Spinal cord (tissue), 10 donors: ENCODE measurements around the gene COPG2. TPM values are rescaled to one million over a fixed set of nuclear protein-coding genes. Genes with fewer than 3 reads are reported as not detected.
"Not testable (repeated sequence)": the region's sequence is repeated elsewhere in the genome, so short reads cannot be mapped to it uniquely, and the experiment has no call there.

Experiments
- DNase-seq, 6 donors: peaks; one replicate each; pipeline versions ENCODE4 v3.0.0 to v3.0.0-alpha.2; 2013 to 2015; ENCODE audit warnings: low spot score in 6 of 6, low read depth in 4 of 6
- H3K27ac ChIP-seq: one replicate; pipeline ENCODE4 v1.5.1; 2013; ENCODE audit warnings: low read depth, low read length, control low read depth
- H3K27me3 ChIP-seq: one replicate; pipeline ENCODE4 v1.6.1; 2013; ENCODE audit warnings: low read length; ENCODE audit not compliant: control insufficient read depth, insufficient read depth
- H3K36me3 ChIP-seq: one replicate; pipeline ENCODE4 v1.6.1; 2013; ENCODE audit warnings: low read length; ENCODE audit not compliant: control insufficient read depth, insufficient read depth
- H3K4me1 ChIP-seq: one replicate; pipeline ENCODE4 v1.6.1; 2013; ENCODE audit warnings: low read length; ENCODE audit not compliant: control insufficient read depth, insufficient read depth
- H3K4me3 ChIP-seq: one replicate; pipeline ENCODE4 v1.5.1; 2013; ENCODE audit warnings: low read depth, low read length, control low read depth
- H3K9me3 ChIP-seq: one replicate; pipeline ENCODE4 v1.6.1; 2013; ENCODE audit warnings: low read length; ENCODE audit not compliant: control insufficient read depth, insufficient read depth
- WGBS: methylation state at CpG from one replicate; pipeline ENCODE4 v1.1.5; 2013; ENCODE audit warnings: missing lambda C conversion rate; ENCODE audit not compliant: insufficient coverage; 5-methylcytosine and 5-hydroxymethylcytosine counted together
- polyA plus RNA-seq, 2 donors: library from polyadenylated mRNA; unstranded; fragments of 120-200 nt; gene quantifications; one replicate each; pipeline ENCODE4 v1.2.1, GENCODE V29; 2013; ENCODE audit not compliant: insufficient read length in 2 of 2
- total RNA-seq, 2 donors: library from RNA; depleted of rRNA in 1 of 2; stranded (reverse); fragments of 120-200 nt in 1 of 2; fragments of >200 nt in 1 of 2; gene quantifications; one replicate each; pipeline versions ENCODE4 v1.2.3 to v1.2.4, GENCODE V29; 2013 to 2014
- donor health status: healthy.

COPG2 gene
- total and polyA plus RNA-seq, 4 donors, result 40.4 to 52.6 (median 44.7) TPM

DNA sequence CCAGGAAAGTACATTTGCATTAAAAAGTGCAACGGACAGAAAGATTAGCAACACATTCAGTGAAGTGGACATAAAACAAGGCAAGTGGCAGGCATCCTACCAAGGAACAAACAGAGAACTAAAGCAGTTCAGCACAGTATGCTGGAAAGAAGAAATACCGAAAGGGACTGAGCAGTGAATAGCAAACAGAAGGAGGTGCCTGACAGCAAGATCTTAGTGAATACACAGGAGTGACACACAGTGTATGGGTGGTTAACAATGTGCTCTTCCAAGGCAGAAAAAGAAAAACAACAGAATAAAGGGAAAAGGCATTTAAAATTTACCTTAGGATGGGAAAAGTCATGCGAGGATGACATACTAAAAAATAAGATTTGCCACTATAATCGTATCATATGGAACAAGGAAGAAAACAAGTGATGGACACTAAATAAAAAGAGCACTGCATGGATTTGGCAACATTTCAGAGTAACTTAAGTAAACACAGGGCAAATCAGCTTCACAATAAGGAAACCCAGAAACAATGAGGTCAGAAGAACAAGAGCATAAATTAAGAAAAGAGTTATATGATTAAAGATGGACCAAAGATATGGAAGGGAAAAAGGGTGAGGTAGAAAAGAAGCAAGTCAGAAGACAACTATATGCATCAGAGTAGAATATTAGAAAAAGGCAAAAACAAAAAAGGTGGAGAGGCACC lies 147.1 kb downstream of the COPG2 start:
- peaks cover 22% of the 10 kb centered on the region for H3K36me3 ChIP-seq
- no peaks in the 10 kb centered on the region for H3K27me3 ChIP-seq
- no peak overlapping the region for H3K27ac ChIP-seq
- no peak overlapping the region for H3K4me3 ChIP-seq
- H3K9me3 ChIP-seq, result no peaks in the 10 kb centered on the region
- 36% methylated on average over 2 of the region's 4 CpGs for WGBS
- peak in 3 of 6 donors; percentile 2 to 28 (median 14) for DNase-seq
- H3K4me1 ChIP-seq, result no peaks in the 10 kb centered on the region

DNA sequence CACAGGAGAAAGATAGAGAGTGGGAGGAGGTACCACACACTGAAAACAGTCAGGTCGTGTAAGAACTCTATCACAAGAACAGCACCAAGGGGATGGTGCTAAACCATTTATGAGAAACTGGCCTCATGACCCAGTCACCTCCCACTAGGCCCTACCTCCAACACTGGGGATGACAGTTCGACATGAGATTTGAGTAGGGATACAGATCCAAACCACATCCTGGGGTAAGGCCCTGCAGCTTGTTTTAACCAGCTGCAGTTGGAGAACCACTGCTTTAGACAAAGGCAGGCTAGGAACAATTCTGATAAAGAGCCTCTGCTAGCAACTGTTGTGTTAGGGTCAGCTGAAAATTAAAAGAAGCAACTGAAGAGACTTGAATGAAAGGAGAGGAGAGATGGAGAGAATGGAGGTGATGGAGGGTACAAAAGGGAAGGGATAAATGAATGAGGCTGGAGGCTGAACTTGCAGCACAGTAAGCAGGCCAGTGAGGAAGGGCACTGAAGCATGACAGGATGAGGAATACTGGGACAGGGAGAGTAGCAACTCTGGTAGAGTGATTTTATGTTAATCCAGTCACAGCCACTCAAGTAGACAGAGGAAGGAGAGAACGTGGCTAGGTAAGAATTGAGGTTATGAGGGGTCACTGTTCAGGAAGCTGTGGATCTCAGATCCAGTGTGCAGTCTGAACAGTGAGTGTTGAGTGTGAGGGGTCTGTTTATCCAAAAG lies 153.1 kb downstream of the COPG2 start:
- H3K27me3 ChIP-seq, result no peaks in the 10 kb centered on the region
- H3K27ac ChIP-seq, result no peak overlapping the region
- no peak overlapping the region for H3K4me3 ChIP-seq
- H3K4me1 ChIP-seq, result no peaks in the 10 kb centered on the region
- H3K9me3 ChIP-seq, result no peaks in the 10 kb centered on the region
- no peak for DNase-seq
- peaks cover 16% of the 10 kb centered on the region for H3K36me3 ChIP-seq
- 38% methylated on average over 1 of the region's 3 CpGs for WGBS

DNA sequence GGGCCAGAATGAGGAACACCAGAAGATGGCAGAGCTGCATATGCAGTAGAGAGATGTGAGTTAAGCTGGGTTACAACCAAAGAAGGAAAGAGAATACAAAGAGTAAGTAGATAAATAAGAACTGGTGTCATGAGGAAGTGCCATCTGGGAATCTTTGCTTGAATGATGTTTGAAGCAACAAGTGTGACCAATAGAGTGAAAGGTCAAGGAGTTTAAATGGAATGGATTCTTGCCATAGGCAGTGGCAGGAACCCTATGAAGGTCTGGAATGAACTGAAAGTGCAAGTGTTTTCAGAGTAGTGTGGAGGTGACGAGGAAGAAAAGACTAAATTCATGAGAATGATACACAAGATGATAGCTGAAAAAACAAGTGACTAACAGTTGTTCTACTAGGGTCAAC lies 155.1 kb downstream of the COPG2 start:
- H3K9me3 ChIP-seq, result no peaks in the 10 kb centered on the region
- no peaks in the 10 kb centered on the region for H3K4me1 ChIP-seq
- H3K36me3 ChIP-seq, result peaks cover 16% of the 10 kb centered on the region
- WGBS, result 100% methylated on average over 1 of the region's 1 CpG
- H3K27ac ChIP-seq, result no peak overlapping the region
- no peaks in the 10 kb centered on the region for H3K27me3 ChIP-seq
- H3K4me3 ChIP-seq, result no peak overlapping the region
- no peak for DNase-seq

DNA sequence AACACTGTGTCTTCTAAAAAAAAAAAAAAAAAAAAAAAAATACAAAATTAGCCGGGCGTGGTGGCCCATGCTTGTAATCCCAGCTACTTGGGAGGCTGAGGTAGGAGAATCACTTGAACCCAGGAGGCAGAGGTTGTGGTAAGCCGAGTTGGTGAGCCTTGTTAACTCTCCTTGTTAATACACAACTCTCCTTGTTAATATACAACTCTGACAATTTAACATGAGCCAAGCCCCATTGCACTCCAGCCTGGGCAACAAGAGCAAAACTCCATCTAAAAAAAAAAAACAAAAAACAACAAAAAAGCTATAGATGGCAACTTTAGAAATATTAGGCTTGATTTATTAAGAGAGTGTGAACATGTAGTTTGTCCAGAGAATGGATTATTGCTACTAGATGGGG lies 156.5 kb downstream of the COPG2 start:
- DNase-seq, H3K4me1 ChIP-seq, H3K4me3 ChIP-seq, H3K9me3 ChIP-seq, H3K27me3 ChIP-seq, H3K27ac ChIP-seq: not testable (repeated sequence)
- peaks cover 19% of the 10 kb centered on the region for H3K36me3 ChIP-seq
- no CpG with 5 or more reads among the region's 3 CpGs for WGBS

DNA sequence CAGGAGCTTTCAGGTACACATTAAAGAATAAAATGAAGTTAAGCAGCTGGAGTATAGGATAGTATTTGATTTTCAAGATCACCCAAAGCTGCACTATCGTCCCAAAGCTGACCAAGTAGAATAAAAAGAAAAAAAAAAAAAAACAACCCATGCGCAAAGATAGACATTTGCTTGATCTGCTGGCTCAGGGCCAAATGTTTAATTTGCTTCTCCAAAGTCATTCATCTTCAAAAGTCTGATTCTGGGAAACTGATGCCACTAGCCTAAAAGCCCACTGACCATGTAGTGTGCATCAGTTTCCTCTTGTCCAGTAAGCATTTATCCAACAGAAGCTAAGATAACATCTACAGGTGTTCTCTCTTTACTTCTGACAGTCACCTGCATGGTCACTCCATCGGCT lies 162.2 kb downstream of the COPG2 start:
- Histone ChIP-seq H3K27me3 (no peaks in the 10 kb centered on the region), H3K27ac (no peak overlapping the region), H3K9me3 (no peaks in the 10 kb centered on the region), H3K4me1 (no peaks in the 10 kb centered on the region), H3K36me3 (peaks cover 22% of the 10 kb centered on the region), H3K4me3 (no peak overlapping the region)
- no peak for DNase-seq
- WGBS, result 100% methylated on average over 1 of the region's 3 CpGs

DNA sequence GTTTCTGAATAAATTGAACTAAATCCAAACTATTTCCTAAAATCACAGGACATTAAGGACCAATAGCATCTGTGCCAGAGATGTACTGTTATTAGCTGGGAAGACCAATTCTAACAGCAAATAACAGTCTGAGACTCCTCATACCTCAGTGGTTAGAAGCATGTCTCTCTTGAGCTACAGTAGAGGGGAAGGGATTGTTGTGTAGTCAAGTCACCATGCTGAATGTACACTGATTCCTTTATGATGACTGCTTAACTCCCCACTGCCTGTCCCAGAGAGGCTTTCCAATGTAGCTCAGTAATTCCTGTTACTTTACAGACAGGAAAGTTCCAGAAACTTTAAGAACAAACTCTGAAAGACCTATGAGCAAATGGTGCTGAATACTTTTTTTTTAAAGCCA lies 162.8 kb downstream of the COPG2 start:
- Histone ChIP-seq H3K27ac (no peak overlapping the region), H3K27me3 (no peaks in the 10 kb centered on the region), H3K9me3 (no peaks in the 10 kb centered on the region), H3K4me3 (no peak overlapping the region), H3K4me1 (no peaks in the 10 kb centered on the region), H3K36me3 (peaks cover 25% of the 10 kb centered on the region)
- no peak for DNase-seq

DNA sequence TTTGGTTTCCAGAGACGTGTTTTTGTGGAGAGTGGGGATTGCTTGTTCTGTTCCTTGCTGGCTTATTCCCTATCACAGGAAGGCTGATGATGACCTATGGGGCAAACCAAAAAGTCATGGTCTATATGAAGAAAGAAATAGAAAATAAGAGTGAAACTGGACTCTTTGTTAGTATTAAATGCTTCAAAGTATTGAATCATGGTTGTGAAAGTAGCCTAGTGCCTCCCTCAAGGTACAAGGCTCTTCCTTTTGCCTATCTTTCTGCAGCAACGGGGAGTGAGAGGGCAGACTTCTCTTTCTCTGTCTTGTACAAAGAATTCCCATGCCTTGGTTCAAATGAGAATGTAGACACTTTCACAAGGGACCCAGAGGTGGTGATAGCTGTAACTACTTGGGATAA lies 167.6 kb downstream of the COPG2 start:
- Histone ChIP-seq H3K9me3 (no peaks in the 10 kb centered on the region), H3K36me3 (peaks cover 41% of the 10 kb centered on the region), H3K4me1 (no peaks in the 10 kb centered on the region), H3K4me3 (no peak overlapping the region), H3K27ac (no peak overlapping the region), H3K27me3 (no peaks in the 10 kb centered on the region)
- 83% methylated on average over 1 of the region's 2 CpGs for WGBS
- DNase-seq, result no peak

DNA sequence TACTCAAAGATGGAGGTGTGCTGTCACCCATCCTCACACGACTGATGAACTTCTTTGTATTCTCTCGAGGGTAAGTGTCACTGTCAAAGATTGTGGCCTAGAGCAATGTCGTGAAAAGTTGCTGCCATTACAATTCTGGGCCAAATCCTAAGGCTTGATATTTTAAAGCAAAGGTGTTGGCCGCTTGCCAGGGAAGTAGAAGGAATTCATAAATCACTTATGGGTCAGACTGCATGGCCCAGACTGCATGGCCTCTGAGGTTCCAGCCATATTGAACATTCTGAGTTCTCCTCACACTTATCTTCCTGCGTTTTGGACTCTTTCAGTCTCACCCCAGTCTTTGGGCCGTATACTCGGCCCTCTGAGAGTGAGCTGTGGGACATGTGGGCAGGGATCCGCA lies 168.1 kb downstream of the COPG2 start:
- Histone ChIP-seq H3K36me3 (peaks cover 41% of the 10 kb centered on the region), H3K27ac (no peak overlapping the region), H3K9me3 (no peaks in the 10 kb centered on the region), H3K4me1 (no peaks in the 10 kb centered on the region), H3K27me3 (no peaks in the 10 kb centered on the region), H3K4me3 (no peak overlapping the region)
- DNase-seq, result no peak
- WGBS, result 85% methylated on average over 5 of the region's 8 CpGs

DNA sequence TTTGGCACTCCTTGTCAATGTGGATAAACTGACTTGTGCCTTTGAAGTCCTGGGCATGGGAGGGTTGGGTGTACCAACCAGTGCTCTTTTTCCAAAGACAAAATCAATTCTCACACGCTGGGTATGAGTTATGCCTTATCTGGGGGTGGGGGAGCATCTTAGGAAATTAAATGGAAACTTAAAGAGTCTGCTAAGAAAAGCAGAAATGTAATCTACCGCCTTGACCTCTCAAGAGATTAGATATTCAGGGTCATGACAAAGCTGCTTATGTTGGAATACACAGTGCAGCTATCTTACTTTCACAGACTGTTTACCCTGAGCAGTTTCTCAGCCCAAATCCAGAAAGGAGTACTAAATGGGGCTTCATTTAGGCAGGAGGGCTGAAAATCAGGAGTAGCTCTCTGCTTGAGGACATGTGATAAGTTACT lies 174.1 kb downstream of the COPG2 start:
- DNase-seq, result no peak
- Histone ChIP-seq H3K4me3 (peak overlapping the region; percentile 59), H3K27ac (peak overlapping the region; percentile 4), H3K27me3 (no peaks in the 10 kb centered on the region), H3K4me1 (peaks cover 16% of the 10 kb centered on the region), H3K36me3 (peaks cover 27% of the 10 kb centered on the region), H3K9me3 (no peaks in the 10 kb centered on the region)
- no CpG with 5 or more reads among the region's 2 CpGs for WGBS
